Measurements from ENCODE around the gene CDH13.

Gene CDH13

GRCh38 chr16:83338138-83338537 is 711.4 kb downstream of the CDH13 start:
- TF ChIP-seq CTCF (IDR thresholded peaks at IDR 0.05; ENCODE audit: insufficient read depth, low read length, poor library complexity, severe bottlenecking), result no peak
- H3K4me3 ChIP-seq (replicated peaks; ENCODE audit: low read depth, low read length), result no peak overlapping the region
- H3K27me3 ChIP-seq (replicated peaks; ENCODE audit: control insufficient read depth, insufficient read depth, low read length), result no peaks in the 10 kb centered on the region
- no peak for DNase-seq (ENCODE audit: extremely low read depth, insufficient read length)
- H3K36me3 ChIP-seq (ENCODE audit: control insufficient read depth, insufficient read depth, low read length), result no peaks in the 10 kb centered on the region

GRCh38 chr16:83338941-83339340 is 712.2 kb downstream of the CDH13 start:
- no peak for TF ChIP-seq CTCF (IDR thresholded peaks at IDR 0.05; ENCODE audit: insufficient read depth, low read length, poor library complexity, severe bottlenecking)
- no peaks in the 10 kb centered on the region for H3K36me3 ChIP-seq (ENCODE audit: control insufficient read depth, insufficient read depth, low read length)
- no peaks in the 10 kb centered on the region for H3K27me3 ChIP-seq (replicated peaks; ENCODE audit: control insufficient read depth, insufficient read depth, low read length)
- no peak overlapping the region for H3K4me3 ChIP-seq (replicated peaks; ENCODE audit: low read depth, low read length)
- no peak for DNase-seq (ENCODE audit: extremely low read depth, insufficient read length)

- no peak for TF ChIP-seq CTCF (IDR thresholded peaks at IDR 0.05; ENCODE audit: insufficient read depth, low read length, poor library complexity, severe bottlenecking)
- DNase-seq (ENCODE audit: extremely low read depth, insufficient read length), result no peak
- Histone ChIP-seq H3K36me3 (ENCODE audit: control insufficient read depth, insufficient read depth, low read length) (no peaks in the 10 kb centered on the region), H3K4me3 (replicated peaks; ENCODE audit: low read depth, low read length) (no peak overlapping the region), H3K27me3 (replicated peaks; ENCODE audit: control insufficient read depth, insufficient read depth, low read length) (no peaks in the 10 kb centered on the region; the same call in 1 of the 2 replicates)
These were observed 717.2 kb downstream of the CDH13 start for GRCh38 chr16:83343935-83344366.

GRCh38 chr16:83345846-83346640 is 719.3 kb downstream of the CDH13 start:
- Histone ChIP-seq H3K36me3 (ENCODE audit: control insufficient read depth, insufficient read depth, low read length) (no peaks in the 10 kb centered on the region), H3K27me3 (replicated peaks; ENCODE audit: control insufficient read depth, insufficient read depth, low read length) (no peaks in the 10 kb centered on the region; the same call in 1 of the 2 replicates), H3K4me3 (replicated peaks; ENCODE audit: low read depth, low read length) (no peak overlapping the region)
- no peak for DNase-seq (ENCODE audit: extremely low read depth, insufficient read length)
- no peak for TF ChIP-seq CTCF (IDR thresholded peaks at IDR 0.05; ENCODE audit: insufficient read depth, low read length, poor library complexity, severe bottlenecking)

- Histone ChIP-seq H3K27me3 (replicated peaks; ENCODE audit: control insufficient read depth, insufficient read depth, low read length) (no peaks in the 10 kb centered on the region; the same call in 1 of the 2 replicates), H3K4me3 (replicated peaks; ENCODE audit: low read depth, low read length) (no peak overlapping the region), H3K36me3 (ENCODE audit: control insufficient read depth, insufficient read depth, low read length) (no peaks in the 10 kb centered on the region)
- DNase-seq (ENCODE audit: extremely low read depth, insufficient read length), result no peak
- no peak for TF ChIP-seq CTCF (IDR thresholded peaks at IDR 0.05; ENCODE audit: insufficient read depth, low read length, poor library complexity, severe bottlenecking)
These were observed 722.2 kb downstream of the CDH13 start for GRCh38 chr16:83348991-83349390.
